ENCODE measurements around the gene ATP13A4. TPM values are rescaled to one million over a fixed set of nuclear protein-coding genes. Genes with fewer than 3 reads are reported as not detected.

The ATP13A4 gene
- total RNA-seq, 4 donors from 2014 or later, result under 0.01 to 0.63 (median 0.28) TPM

- intact Hi-C loops (cut with DNase I), result no loop called here
- TF ChIP-seq EP300 (IDR thresholded peaks at IDR 0.05) (no peak), CTCF (IDR thresholded peaks at IDR 0.05) (no peak), POLR2AphosphoS5 (IDR thresholded peaks at IDR 0.05) (no peak), POLR2A (IDR thresholded peaks at IDR 0.05; ENCODE audit: low read depth) (no peak)
Observed at GRCh38 chr3:193563426-193563825, 8.7 kb upstream of the ATP13A4 start.

GRCh38 chr3:193560870-193561269, 6.2 kb upstream of the ATP13A4 start:
- Histone ChIP-seq H3K9me3 (no peaks in the 10 kb centered on the region), H3K36me3 (no peaks in the 10 kb centered on the region), H3K4me3 (no peak overlapping the region), H3K4me1 (no peaks in the 10 kb centered on the region), H3K27ac (replicated peaks in 1 of 4) (no peak overlapping the region), H3K27me3 (no peaks in the 10 kb centered on the region)
- TF ChIP-seq POLR2A (IDR thresholded peaks at IDR 0.05; ENCODE audit: low read depth), result no peak
- no peak for TF ChIP-seq POLR2AphosphoS5 (IDR thresholded peaks at IDR 0.05)
- WGBS, result 62% methylated on average over 3 of the region's 4 CpGs
- DNase-seq (ENCODE audit: extremely low spot score), result no peak
- intact Hi-C loops (cut with DNase I), result no loop called here

More at GRCh38 chr3:193563426-193563825, 8.7 kb upstream of the ATP13A4 start:
- H3K36me3 ChIP-seq, result no peaks in the 10 kb centered on the region
- no peaks in the 10 kb centered on the region for H3K9me3 ChIP-seq
- H3K27ac ChIP-seq (replicated peaks in 1 of 4), result no peak overlapping the region
- H3K27me3 ChIP-seq, result no peaks in the 10 kb centered on the region
- H3K4me3 ChIP-seq, result no peak overlapping the region
- peak; percentile 53 for DNase-seq (ENCODE audit: extremely low spot score)
- H3K4me1 ChIP-seq, result no peaks in the 10 kb centered on the region
- WGBS, result 97% methylated on average over 3 of the region's 3 CpGs

GRCh38 chr3:193560091-193560490, 5.4 kb upstream of the ATP13A4 start:
- Histone ChIP-seq H3K9me3 (no peaks in the 10 kb centered on the region), H3K27me3 (no peaks in the 10 kb centered on the region), H3K36me3 (no peaks in the 10 kb centered on the region), H3K4me1 (no peaks in the 10 kb centered on the region), H3K27ac (replicated peaks in 1 of 4) (no peak overlapping the region), H3K4me3 (no peak overlapping the region)
- no peak for DNase-seq (ENCODE audit: extremely low spot score)
- intact Hi-C loops (cut with DNase I), result no loop called here
- TF ChIP-seq EP300 (IDR thresholded peaks at IDR 0.05), result no peak
- no peak for TF ChIP-seq POLR2AphosphoS5 (IDR thresholded peaks at IDR 0.05)
- TF ChIP-seq POLR2A (IDR thresholded peaks at IDR 0.05; ENCODE audit: low read depth), result no peak
- no peak for TF ChIP-seq CTCF (IDR thresholded peaks at IDR 0.05)
- WGBS, result 92% methylated on average over 4 of the region's 4 CpGs

GRCh38 chr3:193559100-193559499, 4.4 kb upstream of the ATP13A4 start:
- Histone ChIP-seq H3K36me3 (no peaks in the 10 kb centered on the region), H3K27ac (replicated peaks in 1 of 4) (no peak overlapping the region), H3K4me3 (no peak overlapping the region), H3K4me1 (no peaks in the 10 kb centered on the region), H3K9me3 (no peaks in the 10 kb centered on the region), H3K27me3 (no peaks in the 10 kb centered on the region)
- DNase-seq (ENCODE audit: extremely low spot score), result no peak
- TF ChIP-seq POLR2AphosphoS5 (IDR thresholded peaks at IDR 0.05) (no peak), EP300 (IDR thresholded peaks at IDR 0.05) (no peak), CTCF (IDR thresholded peaks at IDR 0.05) (no peak), POLR2A (IDR thresholded peaks at IDR 0.05; ENCODE audit: low read depth) (no peak)
- intact Hi-C loops (cut with DNase I), result no loop called here

- no peak for DNase-seq (ENCODE audit: extremely low spot score)
- intact Hi-C loops (cut with DNase I), result no loop called here
Observed at GRCh38 chr3:193556841-193557240, 2.1 kb upstream of the ATP13A4 start.

More at GRCh38 chr3:193556841-193557240, 2.1 kb upstream of the ATP13A4 start:
- Histone ChIP-seq H3K27ac (replicated peaks in 1 of 4) (no peak overlapping the region), H3K36me3 (no peaks in the 10 kb centered on the region), H3K9me3 (no peaks in the 10 kb centered on the region), H3K4me3 (no peak overlapping the region), H3K27me3 (no peaks in the 10 kb centered on the region), H3K4me1 (no peaks in the 10 kb centered on the region)
- TF ChIP-seq POLR2A (IDR thresholded peaks at IDR 0.05; ENCODE audit: low read depth), result no peak
- no peak for TF ChIP-seq CTCF (IDR thresholded peaks at IDR 0.05)
- no peak for TF ChIP-seq POLR2AphosphoS5 (IDR thresholded peaks at IDR 0.05)
- TF ChIP-seq EP300 (IDR thresholded peaks at IDR 0.05), result no peak
- 42% methylated on average over 2 of the region's 2 CpGs for WGBS
